Neural crest cell (in vitro differentiated cells): ENCODE data around the gene PRSS35. TPM values are rescaled to one million over a fixed set of nuclear protein-coding genes. Genes with fewer than 3 reads are reported as not detected.

ENCODE experiments used
- DNase-seq: peaks from one replicate; pipeline ENCODE4 v3.0.0; 2021; ENCODE audit warnings: low read depth, mixed read lengths, low spot score
- H3K27ac Mint-ChIP-seq: one replicate; pipeline ENCODE4 v1.8.0; 2021; ENCODE audit warnings: mild to moderate bottlenecking, mixed read lengths; ENCODE audit not compliant: unreplicated experiment
- H3K27me3 Mint-ChIP-seq: 2 replicates; pipeline ENCODE4 v1.8.0; 2021; ENCODE audit warnings: low read depth, mild to moderate bottlenecking, mixed read lengths
- H3K36me3 Mint-ChIP-seq: 2 replicates; pipeline ENCODE4 v1.8.0; 2021; ENCODE audit warnings: low read depth, mild to moderate bottlenecking, mixed read lengths
- H3K4me1 Mint-ChIP-seq: 2 replicates; pipeline ENCODE4 v1.8.0; 2021; ENCODE audit warnings: mixed read lengths
- H3K4me3 Mint-ChIP-seq: one replicate; pipeline ENCODE4 v1.8.0; 2021; ENCODE audit warnings: mild to moderate bottlenecking, mixed read lengths
- H3K9me3 Mint-ChIP-seq: 2 replicates; pipeline ENCODE4 v1.8.0; 2021; ENCODE audit warnings: mixed read lengths
- CTCF ChIP-seq: fragments of 200-600 bp; sonication (generic); conservative IDR thresholded peaks from 2 replicates; pipeline ENCODE4 v1.5.0; 2021; ENCODE audit warnings: antibody characterized with exemption, mild to moderate bottlenecking
- total RNA-seq: library from RNA; stranded (reverse); gene quantifications from 2 replicates; pipeline ENCODE4 v1.2.1, GENCODE V29; 2021

The PRSS35 gene
- total RNA-seq, 1 donor from 2014 or later = 3.3 TPM

GRCh38 chr6:83514866-83515466 lies 2.6 kb downstream of the PRSS35 start:
- peak; percentile 23 for DNase-seq
- Mint-ChIP-seq H3K4me1 (peaks cover 18% of the 10 kb centered on the region), H3K36me3 (no peaks in the 10 kb centered on the region), H3K9me3 (no peaks in the 10 kb centered on the region), H3K27ac (no peak overlapping the region), H3K27me3 (peaks cover 3% of the 10 kb centered on the region), H3K4me3 (peak overlapping the region; percentile 20)
- peak; percentile 94 for TF ChIP-seq CTCF

- no peak for TF ChIP-seq CTCF
- peaks cover 9% of the 10 kb centered on the region for H3K4me1 Mint-ChIP-seq
- H3K27ac Mint-ChIP-seq = no peak overlapping the region
- H3K36me3 Mint-ChIP-seq = no peaks in the 10 kb centered on the region
- no peak overlapping the region for H3K4me3 Mint-ChIP-seq
- no peak for DNase-seq
- peaks cover 3% of the 10 kb centered on the region for H3K27me3 Mint-ChIP-seq
- no peaks in the 10 kb centered on the region for H3K9me3 Mint-ChIP-seq
Observed at GRCh38 chr6:83517500-83517899, 5.2 kb downstream of the PRSS35 start.

- no peak overlapping the region for H3K27ac Mint-ChIP-seq
- peaks cover 9% of the 10 kb centered on the region for H3K27me3 Mint-ChIP-seq
- H3K36me3 Mint-ChIP-seq = peaks cover 3% of the 10 kb centered on the region
- peak; percentile 29 for TF ChIP-seq CTCF
- H3K4me3 Mint-ChIP-seq = no peak overlapping the region
- H3K9me3 Mint-ChIP-seq = no peaks in the 10 kb centered on the region
- DNase-seq = no peak
- no peaks in the 10 kb centered on the region for H3K4me1 Mint-ChIP-seq
Observed at GRCh38 chr6:83518816-83519480, 6.6 kb downstream of the PRSS35 start.

GRCh38 chr6:83536034-83536646 lies 23.8 kb downstream of the PRSS35 start:
- Mint-ChIP-seq H3K27me3 (peaks cover 16% of the 10 kb centered on the region), H3K27ac (no peak overlapping the region), H3K9me3 (peaks cover 3% of the 10 kb centered on the region), H3K4me3 (no peak overlapping the region), H3K4me1 (no peaks in the 10 kb centered on the region), H3K36me3 (no peaks in the 10 kb centered on the region)
- TF ChIP-seq CTCF = peak; percentile 83
- peak; percentile 57 for DNase-seq

- H3K9me3 Mint-ChIP-seq = peaks cover 4% of the 10 kb centered on the region
- H3K4me1 Mint-ChIP-seq = no peaks in the 10 kb centered on the region
- no peak overlapping the region for H3K4me3 Mint-ChIP-seq
- H3K36me3 Mint-ChIP-seq = no peaks in the 10 kb centered on the region
- no peak for TF ChIP-seq CTCF
- no peak overlapping the region for H3K27ac Mint-ChIP-seq
- DNase-seq = no peak
- H3K27me3 Mint-ChIP-seq = peaks cover 10% of the 10 kb centered on the region
Observed at GRCh38 chr6:83536647-83537589, 24.6 kb downstream of the PRSS35 start.
